Activated CD4-positive, alpha-beta T cell treated with anti-CD3 and anti-CD28 coated beads, Interleukin-2, amount 10 ng/mL, durations not matched to agents 7 days and 5 days (primary cell): ENCODE data around the gene STARD10. TPM values are rescaled to one million over a fixed set of nuclear protein-coding genes. Genes with fewer than 3 reads are reported as not detected.

Source experiments
- CTCF ChIA-PET: fragments of 350-600 bp; sonication (Branson Sonifier 250); formaldehyde crosslinking; loops from one replicate; lab custom pipeline; 2021; ENCODE audit warnings: antibody characterized with exemption; lab: Charles Lee
- POLR2A ChIA-PET: fragments of 350-600 bp; sonication (Branson Sonifier 250); formaldehyde crosslinking; loops from one replicate; lab custom pipeline; 2021; ENCODE audit warnings: antibody characterized with exemption; lab: Charles Lee
- DNase-seq: peaks from one replicate; pipeline ENCODE4 v3.0.0-alpha.2; 2020
- H3K27ac Mint-ChIP-seq: one replicate; pipeline ENCODE4 v1.8.0; 2021; ENCODE audit warnings: mild to moderate bottlenecking, moderate library complexity, mixed read lengths
- H3K27me3 Mint-ChIP-seq: one replicate; pipeline ENCODE4 v1.8.0; 2021; ENCODE audit warnings: mixed read lengths
- H3K36me3 Mint-ChIP-seq: one replicate; pipeline ENCODE4 v1.8.0; 2021; ENCODE audit warnings: low read depth, mixed read lengths
- H3K4me1 Mint-ChIP-seq: one replicate; pipeline ENCODE4 v1.8.0; 2021; ENCODE audit warnings: mixed read lengths
- H3K4me3 Mint-ChIP-seq: one replicate; pipeline ENCODE4 v1.8.0; 2021; ENCODE audit warnings: mild to moderate bottlenecking, moderate library complexity, mixed read lengths
- H3K9me3 Mint-ChIP-seq: one replicate; pipeline ENCODE4 v1.8.0; 2021; ENCODE audit warnings: mixed read lengths
- total RNA-seq, 2 experiments: library from RNA; stranded (reverse); gene quantifications; one replicate each; pipeline ENCODE4 v1.2.3, GENCODE V29; 2021

Gene STARD10
- total RNA-seq, 2 experiments from 2014 or later = 4.5 to 6.4 TPM

- H3K4me3 Mint-ChIP-seq = peak overlapping the region; percentile 86
- no peaks in the 10 kb centered on the region for H3K9me3 Mint-ChIP-seq
- ChIA-PET POLR2A (no interaction called here), CTCF (interaction anchor here (1.1 kb wide), 1 partner anchor 94 kb away, joined by 3 read pairs; no protein-coding TSS in a partner anchor)
- peaks cover 56% of the 10 kb centered on the region for H3K4me1 Mint-ChIP-seq
- H3K36me3 Mint-ChIP-seq = peaks cover 13% of the 10 kb centered on the region
- no peak overlapping the region for H3K27ac Mint-ChIP-seq
- DNase-seq = no peak
- no peaks in the 10 kb centered on the region for H3K27me3 Mint-ChIP-seq
These were observed 74.7 kb downstream of the STARD10 start for GRCh38 chr11:72719144-72719543.

GRCh38 chr11:72718101-72718501 lies 75.7 kb downstream of the STARD10 start:
- POLR2A ChIA-PET = no interaction called here
- Mint-ChIP-seq H3K4me1 (peaks cover 50% of the 10 kb centered on the region), H3K4me3 (no peak overlapping the region), H3K9me3 (no peaks in the 10 kb centered on the region), H3K36me3 (peaks cover 15% of the 10 kb centered on the region), H3K27me3 (no peaks in the 10 kb centered on the region), H3K27ac (peak overlapping the region; percentile 28)
- CTCF ChIA-PET = interaction anchor here (1.1 kb wide), 1 partner anchor 95 kb away, joined by 3 read pairs; no protein-coding TSS in a partner anchor
- DNase-seq = no peak

DNA sequence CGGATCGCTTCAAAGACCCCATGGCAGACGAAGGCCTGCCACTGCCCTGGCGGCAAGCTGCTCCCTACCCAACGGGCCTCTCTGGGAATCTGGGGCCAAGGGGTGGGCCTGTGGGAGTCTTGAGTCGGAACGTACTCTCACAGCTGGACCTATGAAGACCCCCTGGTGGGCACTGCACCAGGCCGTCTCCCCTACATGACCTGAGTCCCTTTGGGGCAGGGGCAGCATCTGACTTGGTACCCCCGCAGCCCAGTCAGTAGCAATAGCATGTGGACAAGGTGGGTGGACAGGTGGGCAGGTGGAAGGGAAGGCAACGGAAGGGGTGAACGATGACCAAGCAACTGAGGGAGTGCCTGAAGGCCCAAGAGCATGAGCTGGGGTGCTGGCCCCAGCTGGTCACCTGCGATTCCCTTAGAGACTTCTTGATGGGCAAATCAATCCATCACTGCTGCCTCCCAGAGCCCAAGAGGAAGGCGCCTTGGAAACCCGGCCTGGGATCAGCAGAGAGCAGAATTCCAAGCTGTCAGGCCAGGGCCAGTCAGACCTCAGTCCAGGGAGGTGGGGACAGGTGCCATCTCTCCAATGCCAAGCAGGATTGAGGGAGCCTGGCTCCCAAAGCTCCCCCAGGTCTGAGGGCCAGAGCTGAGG lies 76.9 kb downstream of the STARD10 start:
- Mint-ChIP-seq H3K9me3 (no peaks in the 10 kb centered on the region), H3K4me1 (peaks cover 42% of the 10 kb centered on the region), H3K27me3 (no peaks in the 10 kb centered on the region), H3K4me3 (no peak overlapping the region), H3K27ac (no peak overlapping the region), H3K36me3 (peaks cover 18% of the 10 kb centered on the region)
- ChIA-PET POLR2A (no interaction called here), CTCF (interaction anchor here (0.7 to 1.6 kb wide), 4 partner anchors 8 to 70 kb away, joined by 3 to 5 read pairs (median 4); no protein-coding TSS in a partner anchor)
- DNase-seq = no peak

GRCh38 chr11:72716290-72716689 lies 77.6 kb downstream of the STARD10 start:
- H3K27me3 Mint-ChIP-seq = no peaks in the 10 kb centered on the region
- peaks cover 42% of the 10 kb centered on the region for H3K4me1 Mint-ChIP-seq
- no peaks in the 10 kb centered on the region for H3K9me3 Mint-ChIP-seq
- ChIA-PET POLR2A (no interaction called here), CTCF (interaction anchor here (0.6 to 1.6 kb wide), 5 partner anchors 9 to 70 kb away, joined by 3 to 5 read pairs (median 3); no protein-coding TSS in a partner anchor)
- no peak overlapping the region for H3K27ac Mint-ChIP-seq
- DNase-seq = no peak
- no peak overlapping the region for H3K4me3 Mint-ChIP-seq
- peaks cover 19% of the 10 kb centered on the region for H3K36me3 Mint-ChIP-seq

- Mint-ChIP-seq H3K27ac (no peak overlapping the region), H3K9me3 (no peaks in the 10 kb centered on the region), H3K36me3 (peaks cover 19% of the 10 kb centered on the region), H3K4me3 (no peak overlapping the region), H3K27me3 (no peaks in the 10 kb centered on the region), H3K4me1 (peaks cover 13% of the 10 kb centered on the region)
- DNase-seq = no peak
- POLR2A ChIA-PET = no interaction called here
- CTCF ChIA-PET = no interaction called here
These were observed 81.0 kb downstream of the STARD10 start for GRCh38 chr11:72712841-72713240.

DNA sequence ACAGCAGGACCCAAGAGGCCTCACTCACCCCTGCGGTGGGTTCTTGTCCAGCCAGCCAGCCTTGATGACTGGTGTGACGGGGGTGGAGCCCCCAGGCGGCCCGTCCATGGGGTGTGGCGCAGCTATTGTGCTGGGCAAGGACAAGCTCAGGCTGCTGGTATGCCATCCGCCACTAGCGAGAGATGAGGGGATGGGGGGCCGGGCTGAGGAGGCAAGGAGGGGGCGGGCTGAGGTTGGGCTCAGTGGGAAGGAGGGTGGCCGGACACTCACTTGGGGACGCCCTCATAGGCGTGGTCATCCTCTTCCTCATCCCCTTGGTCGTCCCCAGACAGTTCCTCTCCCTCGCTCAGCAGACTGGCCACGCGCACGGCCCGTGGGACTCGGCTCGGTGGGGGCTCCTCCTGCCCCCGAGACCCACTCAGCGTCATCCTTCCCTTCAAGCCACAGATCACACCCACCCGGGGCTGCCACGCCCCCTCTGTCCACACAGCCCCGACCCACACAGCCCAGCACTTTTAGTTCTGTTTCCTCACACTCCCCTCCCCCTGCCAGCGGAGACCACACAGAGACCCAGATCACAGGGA lies 81.6 kb downstream of the STARD10 start:
- Mint-ChIP-seq H3K4me3 (no peak overlapping the region), H3K27ac (no peak overlapping the region), H3K9me3 (no peaks in the 10 kb centered on the region), H3K36me3 (peaks cover 23% of the 10 kb centered on the region), H3K27me3 (no peaks in the 10 kb centered on the region), H3K4me1 (peaks cover 10% of the 10 kb centered on the region)
- POLR2A ChIA-PET = no interaction called here
- CTCF ChIA-PET = no interaction called here
- no peak for DNase-seq

- ChIA-PET CTCF (no interaction called here), POLR2A (no interaction called here)
- no peak for DNase-seq
- Mint-ChIP-seq H3K9me3 (no peaks in the 10 kb centered on the region), H3K4me1 (peaks cover 10% of the 10 kb centered on the region), H3K27ac (peak overlapping the region; percentile 9), H3K36me3 (peaks cover 32% of the 10 kb centered on the region), H3K27me3 (no peaks in the 10 kb centered on the region), H3K4me3 (no peak overlapping the region)
These were observed 82.7 kb downstream of the STARD10 start for GRCh38 chr11:72711141-72711540.

- DNase-seq = no peak
- POLR2A ChIA-PET = no interaction called here
- CTCF ChIA-PET = no interaction called here
- Mint-ChIP-seq H3K36me3 (peaks cover 33% of the 10 kb centered on the region), H3K27ac (no peak overlapping the region), H3K4me3 (no peak overlapping the region), H3K27me3 (no peaks in the 10 kb centered on the region), H3K4me1 (peaks cover 9% of the 10 kb centered on the region), H3K9me3 (no peaks in the 10 kb centered on the region)
These were observed 83.6 kb downstream of the STARD10 start for GRCh38 chr11:72710278-72710677.

DNA sequence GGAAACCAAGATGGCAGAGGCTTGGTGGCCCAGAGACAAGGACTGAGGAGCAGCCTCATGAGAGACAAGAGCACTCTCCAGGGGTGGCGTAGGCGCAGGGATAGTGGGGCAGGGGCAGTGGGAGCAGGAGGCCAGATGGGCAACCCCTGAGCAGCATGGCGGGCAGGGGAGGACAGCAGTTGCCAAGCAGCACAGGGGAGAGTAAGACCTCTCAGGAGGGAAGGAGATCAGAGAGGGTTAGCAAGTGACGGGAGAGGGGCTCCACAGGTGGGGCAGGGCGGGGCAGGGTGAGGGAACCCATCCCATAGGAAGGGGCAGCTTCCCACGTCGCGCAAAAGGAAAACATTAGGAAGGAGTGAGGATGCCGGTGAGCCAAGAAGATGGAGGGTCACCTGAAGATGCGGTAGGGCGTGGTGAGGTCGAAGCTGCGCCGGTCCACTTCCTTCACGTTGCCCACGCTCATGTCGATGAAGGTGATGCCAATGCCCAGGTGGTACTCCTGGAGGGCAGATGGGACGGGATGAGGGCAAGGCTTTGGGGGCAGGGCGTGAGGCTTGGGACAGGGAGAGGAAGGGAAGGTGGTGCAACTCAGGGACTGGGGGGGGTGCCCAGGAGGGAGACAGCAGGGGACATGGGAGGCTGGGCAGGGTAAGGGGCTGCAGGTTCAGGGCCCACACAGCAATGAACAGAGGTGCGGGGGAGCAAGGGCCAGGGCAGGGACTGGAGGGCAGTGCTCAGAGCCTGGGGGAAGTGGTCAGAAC lies 84.2 kb downstream of the STARD10 start:
- no peaks in the 10 kb centered on the region for H3K9me3 Mint-ChIP-seq
- POLR2A ChIA-PET = no interaction called here
- peaks cover 33% of the 10 kb centered on the region for H3K36me3 Mint-ChIP-seq
- H3K27me3 Mint-ChIP-seq = no peaks in the 10 kb centered on the region
- CTCF ChIA-PET = interaction anchor here (0.7 kb wide), 1 partner anchor 65 kb away, joined by 6 read pairs; no protein-coding TSS in a partner anchor
- H3K4me1 Mint-ChIP-seq = peaks cover 5% of the 10 kb centered on the region
- H3K4me3 Mint-ChIP-seq = no peak overlapping the region
- DNase-seq = no peak
- H3K27ac Mint-ChIP-seq = no peak overlapping the region

GRCh38 chr11:72707032-72707431 lies 86.8 kb downstream of the STARD10 start:
- POLR2A ChIA-PET = no interaction called here
- H3K27ac Mint-ChIP-seq = no peak overlapping the region
- peaks cover 27% of the 10 kb centered on the region for H3K36me3 Mint-ChIP-seq

GRCh38 chr11:72706579-72706978 lies 87.3 kb downstream of the STARD10 start:
- Mint-ChIP-seq H3K4me3 (no peak overlapping the region), H3K27ac (peak overlapping the region; percentile 65), H3K36me3 (peaks cover 30% of the 10 kb centered on the region), H3K4me1 (no peaks in the 10 kb centered on the region), H3K9me3 (no peaks in the 10 kb centered on the region), H3K27me3 (no peaks in the 10 kb centered on the region)
- POLR2A ChIA-PET = no interaction called here
- CTCF ChIA-PET = interaction anchor here (1.3 to 1.6 kb wide), 2 partner anchors 10 to 22 kb away, joined by 3 read pairs; no protein-coding TSS in a partner anchor
- no peak for DNase-seq

More at GRCh38 chr11:72707032-72707431, 86.8 kb downstream of the STARD10 start:
- no peaks in the 10 kb centered on the region for H3K27me3 Mint-ChIP-seq
- no peak for DNase-seq
- H3K9me3 Mint-ChIP-seq = no peaks in the 10 kb centered on the region
- H3K4me1 Mint-ChIP-seq = no peaks in the 10 kb centered on the region
- CTCF ChIA-PET = interaction anchor here (1.3 to 1.6 kb wide), 2 partner anchors 9 to 22 kb away, joined by 3 read pairs; no protein-coding TSS in a partner anchor
- no peak overlapping the region for H3K4me3 Mint-ChIP-seq

DNA sequence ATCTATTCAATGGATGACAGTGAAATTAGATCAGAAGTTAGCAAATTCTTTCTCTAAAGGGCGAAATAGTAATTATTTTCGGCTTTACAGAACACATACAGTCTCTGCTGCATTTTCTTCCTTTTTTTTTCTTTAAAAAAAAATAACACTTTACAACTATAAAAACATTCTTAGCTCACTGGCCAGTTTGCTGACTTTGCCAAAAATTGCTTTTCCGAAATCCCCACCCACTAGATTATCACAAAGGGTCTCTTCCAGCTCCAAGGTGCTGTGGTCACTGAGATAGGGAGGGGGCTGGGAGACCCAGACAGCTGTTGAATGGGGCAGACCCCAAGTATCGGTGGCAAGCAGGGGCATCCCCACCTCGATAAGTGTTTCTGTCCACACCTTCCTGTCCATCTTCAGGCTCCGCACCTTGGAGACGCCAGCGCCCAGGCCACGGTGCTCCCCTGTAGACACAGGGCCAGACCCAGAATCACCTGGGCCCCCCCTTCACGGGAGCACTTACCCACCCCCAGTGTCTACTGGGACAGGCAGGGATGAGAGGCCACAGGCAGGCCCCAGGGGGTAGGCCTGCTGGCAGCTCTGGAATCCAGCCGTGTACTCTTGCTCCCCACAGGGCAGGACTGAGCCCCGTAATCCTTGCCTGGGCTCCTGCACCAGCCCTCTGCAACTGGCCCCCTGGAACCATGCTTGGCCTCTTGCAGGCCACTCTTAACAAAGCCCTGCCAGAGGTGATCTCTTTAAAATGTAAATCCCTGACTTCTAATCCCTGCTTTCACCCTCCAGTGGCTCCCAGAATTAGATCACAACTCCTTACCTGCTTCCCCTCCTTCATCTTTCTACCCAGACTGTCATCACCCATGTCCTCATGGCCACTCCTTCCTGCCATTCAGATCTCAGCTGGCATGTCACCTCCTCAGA lies 88.1 kb downstream of the STARD10 start:
- ChIA-PET CTCF (interaction anchor here (1.3 to 1.6 kb wide), 2 partner anchors 11 to 21 kb away, joined by 3 read pairs; no protein-coding TSS in a partner anchor), POLR2A (no interaction called here)
- Mint-ChIP-seq H3K4me3 (no peak overlapping the region), H3K4me1 (no peaks in the 10 kb centered on the region), H3K36me3 (peaks cover 31% of the 10 kb centered on the region), H3K9me3 (no peaks in the 10 kb centered on the region), H3K27ac (no peak overlapping the region), H3K27me3 (no peaks in the 10 kb centered on the region)
- DNase-seq = no peak
